Liver (tissue), 9 donors: ENCODE results near the gene FEM1B. TPM values are rescaled to one million over a fixed set of nuclear protein-coding genes. Genes with fewer than 3 reads are reported as not detected.

Experiments used
- DNase-seq: peaks from one replicate; pipeline ENCODE4 v3.0.0-alpha.2; 2017; ENCODE audit warnings: low spot score
- H3K27ac ChIP-seq, 2 donors: one replicate each; pipeline ENCODE4 v1.7.0; 2013; ENCODE audit warnings: inconsistent platforms in 2 of 2, low read length in 2 of 2, control low read depth in 1 of 2, low read depth in 1 of 2, mild to moderate bottlenecking in 1 of 2
- H3K27me3 ChIP-seq, 4 donors: one replicate each; pipeline versions ENCODE4 v1.6.1 to v1.7.0; 2013; ENCODE audit warnings: low read length in 3 of 4, inconsistent platforms in 1 of 4, mild to moderate bottlenecking in 1 of 4, moderate library complexity in 1 of 4; ENCODE audit not compliant: control insufficient read depth in 4 of 4, insufficient read depth in 4 of 4
- H3K36me3 ChIP-seq, 4 donors: one replicate each; pipeline versions ENCODE4 v1.6.1 to v1.7.0; 2013; ENCODE audit warnings: low read length in 3 of 4, mild to moderate bottlenecking in 3 of 4, low read depth in 1 of 4, moderate library complexity in 1 of 4; ENCODE audit not compliant: control insufficient read depth in 4 of 4, insufficient read depth in 3 of 4
- H3K4me1 ChIP-seq, 4 donors: one replicate each; pipeline versions ENCODE4 v1.6.1 to v1.7.0; 2013; ENCODE audit warnings: low read length in 3 of 4, mild to moderate bottlenecking in 3 of 4, moderate library complexity in 1 of 4; ENCODE audit not compliant: control insufficient read depth in 4 of 4, insufficient read depth in 4 of 4
- H3K4me3 ChIP-seq, 3 donors: one replicate each; pipeline versions ENCODE4 v1.6.1 to v1.7.0; 2013; ENCODE audit warnings: low read length in 3 of 3, control low read depth in 1 of 3, low read depth in 1 of 3, mild to moderate bottlenecking in 1 of 3
- H3K9ac ChIP-seq, 2 donors: one replicate each; pipeline ENCODE4 v1.7.0; 2013; ENCODE audit warnings: low read length in 2 of 2, mild to moderate bottlenecking in 2 of 2, moderate library complexity in 2 of 2, control low read depth in 1 of 2, low read depth in 1 of 2
- H3K9me3 ChIP-seq, 4 donors: one replicate each; pipeline versions ENCODE4 v1.6.1 to v1.7.0; 2013; ENCODE audit warnings: low read length in 3 of 4; ENCODE audit not compliant: control insufficient read depth in 4 of 4
- EGR1 ChIP-seq, 2 donors: IDR thresholded peaks; 2 replicates each; pipeline ENCODE4 v1.6.1; 2016 to 2018; ENCODE audit warnings: antibody characterized with exemption in 2 of 2, low read depth in 2 of 2
- FOXA1 ChIP-seq: IDR thresholded peaks from 2 replicates; pipeline ENCODE4 v1.6.1; 2016; ENCODE audit warnings: antibody characterized with exemption
- FOXA2 ChIP-seq: IDR thresholded peaks from 2 replicates; pipeline ENCODE4 v1.6.1; 2016; ENCODE audit warnings: antibody characterized with exemption
- HNF4A ChIP-seq, 2 donors: conservative IDR thresholded peaks; 2 replicates each; pipeline ENCODE4 v1.6.1; 2016; ENCODE audit warnings: antibody characterized with exemption in 2 of 2, mild to moderate bottlenecking in 2 of 2
- HNF4G ChIP-seq: IDR thresholded peaks from 2 replicates; pipeline ENCODE4 v1.6.1; 2016; ENCODE audit warnings: antibody characterized with exemption
- NR2F2 ChIP-seq: IDR thresholded peaks from 2 replicates; pipeline ENCODE4 v1.6.1; 2016; ENCODE audit warnings: antibody characterized with exemption
- RAD21 ChIP-seq, 2 donors: IDR thresholded peaks; 2 replicates each; pipeline ENCODE4 v1.6.1; 2016; ENCODE audit warnings: antibody characterized with exemption in 2 of 2, mild to moderate bottlenecking in 2 of 2
- RXRA ChIP-seq, 2 donors: IDR thresholded peaks; 2 replicates each; pipeline ENCODE4 v1.6.1; 2017 to 2018; ENCODE audit warnings: antibody characterized with exemption in 2 of 2, mild to moderate bottlenecking in 1 of 2
- SP1 ChIP-seq: IDR thresholded peaks from 2 replicates; pipeline ENCODE4 v1.6.1; 2018; ENCODE audit warnings: antibody characterized with exemption, mild to moderate bottlenecking
- TAF1 ChIP-seq: conservative IDR thresholded peaks from 2 replicates; pipeline ENCODE4 v1.6.1; 2016; ENCODE audit warnings: antibody characterized with exemption, mild to moderate bottlenecking
- YY1 ChIP-seq: IDR thresholded peaks from 2 replicates; pipeline ENCODE4 v1.6.1; 2016; ENCODE audit warnings: antibody characterized with exemption, mild to moderate bottlenecking
- WGBS: extraction: QIAGEN DNeasy Blood & Tissue Kit; methylation state at CpG from one replicate; pipeline ENCODE4 v1.1.7; 2013; 5-methylcytosine and 5-hydroxymethylcytosine counted together
- polyA plus RNA-seq, 2 donors: library from polyadenylated mRNA; stranded (reverse) in 1 of 2; unstranded in 1 of 2; fragments of 200-250 nt in 1 of 2; fragments of >200 nt in 1 of 2; fragmentation: Nextera tagmentation in 1 of 2; extraction: Ambion mirVana in 1 of 2; gene quantifications; one replicate each; pipeline versions ENCODE4 v1.2.1 to v1.2.3, GENCODE V29; 2013 to 2015
- total RNA-seq, 2 donors: library from RNA; depleted of rRNA; stranded (reverse); fragments of >200 nt; gene quantifications; one replicate each; pipeline ENCODE4 v1.2.3, GENCODE V29; 2014
- TF ChIP-seq, protein P1 (sequence below): IDR thresholded peaks from 2 replicates; pipeline ENCODE4 v1.6.1; 2016; ENCODE audit warnings: antibody characterized with exemption
- TF ChIP-seq, protein P2 (sequence below): fragments of 150-350 bp; IDR thresholded peaks from 2 replicates; pipeline ENCODE4 v1.5.1; 2017; ENCODE audit warnings: improper control_type of control experiment, low read depth, low read length; ENCODE audit not compliant: missing input control
- TF ChIP-seq, protein P3 (sequence below): IDR thresholded peaks from 2 replicates; pipeline ENCODE4 v1.6.1; 2016; ENCODE audit warnings: antibody characterized with exemption
- TF ChIP-seq, protein P4 (sequence below): IDR thresholded peaks from 2 replicates; pipeline ENCODE4 v1.6.1; 2016; ENCODE audit warnings: antibody characterized with exemption, mild to moderate bottlenecking
- donor health status: healthy.
- donor health status: healthy.
- donor health status: healthy.
- donor health status: healthy.
- donor health status: healthy.

Gene FEM1B
- total and polyA plus RNA-seq, 4 donors, result 6.2 to 39.5 (median 17.8) TPM

DNA sequence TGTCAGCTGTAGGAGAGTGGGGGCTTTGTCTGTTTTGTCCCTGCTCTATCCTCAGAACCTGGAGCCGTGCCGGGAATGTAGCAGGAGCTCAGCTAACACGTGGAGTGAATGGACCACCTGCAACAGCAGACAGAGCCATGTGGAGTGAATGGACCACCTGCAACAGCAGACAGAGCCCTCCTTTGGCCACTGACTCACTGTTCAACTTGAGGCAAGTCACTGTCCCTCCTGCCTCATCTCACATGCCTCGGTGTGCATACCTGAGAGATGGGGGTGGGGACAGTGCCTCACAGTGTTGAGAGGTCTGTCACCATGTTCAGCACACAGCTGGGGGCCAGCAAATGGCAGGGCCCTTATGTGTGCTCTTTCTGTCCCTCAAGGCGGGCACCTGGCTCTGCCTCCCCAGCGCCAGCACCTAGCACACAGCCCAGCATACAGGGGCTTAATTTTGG lies 27.9 kb downstream of the FEM1B start:
- peaks cover 4 to 17% (median 13%) of the 10 kb centered on the region in 4 donors for H3K4me1 ChIP-seq
- no peaks in the 10 kb centered on the region for H3K9me3 ChIP-seq
- 72% methylated on average over 6 of the region's 6 CpGs for WGBS
- TF ChIP-seq NR2F2, result no peak
- no peak for TF ChIP-seq YY1
- TF ChIP-seq FOXA2, result no peak
- TF ChIP-seq, protein P1, sequence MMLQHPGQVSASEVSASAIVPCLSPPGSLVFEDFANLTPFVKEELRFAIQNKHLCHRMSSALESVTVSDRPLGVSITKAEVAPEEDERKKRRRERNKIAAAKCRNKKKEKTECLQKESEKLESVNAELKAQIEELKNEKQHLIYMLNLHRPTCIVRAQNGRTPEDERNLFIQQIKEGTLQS, result no peak
- no peak for TF ChIP-seq FOXA1
- no peak for TF ChIP-seq RAD21 (IDR thresholded peaks at IDR 0.05)
- no peak for TF ChIP-seq HNF4A (conservative IDR thresholded peaks at IDR 0.05)
- TF ChIP-seq, protein P2, sequence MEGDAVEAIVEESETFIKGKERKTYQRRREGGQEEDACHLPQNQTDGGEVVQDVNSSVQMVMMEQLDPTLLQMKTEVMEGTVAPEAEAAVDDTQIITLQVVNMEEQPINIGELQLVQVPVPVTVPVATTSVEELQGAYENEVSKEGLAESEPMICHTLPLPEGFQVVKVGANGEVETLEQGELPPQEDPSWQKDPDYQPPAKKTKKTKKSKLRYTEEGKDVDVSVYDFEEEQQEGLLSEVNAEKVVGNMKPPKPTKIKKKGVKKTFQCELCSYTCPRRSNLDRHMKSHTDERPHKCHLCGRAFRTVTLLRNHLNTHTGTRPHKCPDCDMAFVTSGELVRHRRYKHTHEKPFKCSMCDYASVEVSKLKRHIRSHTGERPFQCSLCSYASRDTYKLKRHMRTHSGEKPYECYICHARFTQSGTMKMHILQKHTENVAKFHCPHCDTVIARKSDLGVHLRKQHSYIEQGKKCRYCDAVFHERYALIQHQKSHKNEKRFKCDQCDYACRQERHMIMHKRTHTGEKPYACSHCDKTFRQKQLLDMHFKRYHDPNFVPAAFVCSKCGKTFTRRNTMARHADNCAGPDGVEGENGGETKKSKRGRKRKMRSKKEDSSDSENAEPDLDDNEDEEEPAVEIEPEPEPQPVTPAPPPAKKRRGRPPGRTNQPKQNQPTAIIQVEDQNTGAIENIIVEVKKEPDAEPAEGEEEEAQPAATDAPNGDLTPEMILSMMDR, result no peak
- no peak for TF ChIP-seq RXRA (IDR thresholded peaks at IDR 0.05)
- TF ChIP-seq SP1, result no peak
- no peak for TF ChIP-seq EGR1 (IDR thresholded peaks at IDR 0.05; ENCODE audit: low read depth in 2 of 2)
- TF ChIP-seq TAF1, result no peak
- TF ChIP-seq, protein P3, sequence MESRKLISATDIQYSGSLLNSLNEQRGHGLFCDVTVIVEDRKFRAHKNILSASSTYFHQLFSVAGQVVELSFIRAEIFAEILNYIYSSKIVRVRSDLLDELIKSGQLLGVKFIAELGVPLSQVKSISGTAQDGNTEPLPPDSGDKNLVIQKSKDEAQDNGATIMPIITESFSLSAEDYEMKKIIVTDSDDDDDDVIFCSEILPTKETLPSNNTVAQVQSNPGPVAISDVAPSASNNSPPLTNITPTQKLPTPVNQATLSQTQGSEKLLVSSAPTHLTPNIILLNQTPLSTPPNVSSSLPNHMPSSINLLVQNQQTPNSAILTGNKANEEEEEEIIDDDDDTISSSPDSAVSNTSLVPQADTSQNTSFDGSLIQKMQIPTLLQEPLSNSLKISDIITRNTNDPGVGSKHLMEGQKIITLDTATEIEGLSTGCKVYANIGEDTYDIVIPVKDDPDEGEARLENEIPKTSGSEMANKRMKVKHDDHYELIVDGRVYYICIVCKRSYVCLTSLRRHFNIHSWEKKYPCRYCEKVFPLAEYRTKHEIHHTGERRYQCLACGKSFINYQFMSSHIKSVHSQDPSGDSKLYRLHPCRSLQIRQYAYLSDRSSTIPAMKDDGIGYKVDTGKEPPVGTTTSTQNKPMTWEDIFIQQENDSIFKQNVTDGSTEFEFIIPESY, result no peak
- TF ChIP-seq, protein P4, sequence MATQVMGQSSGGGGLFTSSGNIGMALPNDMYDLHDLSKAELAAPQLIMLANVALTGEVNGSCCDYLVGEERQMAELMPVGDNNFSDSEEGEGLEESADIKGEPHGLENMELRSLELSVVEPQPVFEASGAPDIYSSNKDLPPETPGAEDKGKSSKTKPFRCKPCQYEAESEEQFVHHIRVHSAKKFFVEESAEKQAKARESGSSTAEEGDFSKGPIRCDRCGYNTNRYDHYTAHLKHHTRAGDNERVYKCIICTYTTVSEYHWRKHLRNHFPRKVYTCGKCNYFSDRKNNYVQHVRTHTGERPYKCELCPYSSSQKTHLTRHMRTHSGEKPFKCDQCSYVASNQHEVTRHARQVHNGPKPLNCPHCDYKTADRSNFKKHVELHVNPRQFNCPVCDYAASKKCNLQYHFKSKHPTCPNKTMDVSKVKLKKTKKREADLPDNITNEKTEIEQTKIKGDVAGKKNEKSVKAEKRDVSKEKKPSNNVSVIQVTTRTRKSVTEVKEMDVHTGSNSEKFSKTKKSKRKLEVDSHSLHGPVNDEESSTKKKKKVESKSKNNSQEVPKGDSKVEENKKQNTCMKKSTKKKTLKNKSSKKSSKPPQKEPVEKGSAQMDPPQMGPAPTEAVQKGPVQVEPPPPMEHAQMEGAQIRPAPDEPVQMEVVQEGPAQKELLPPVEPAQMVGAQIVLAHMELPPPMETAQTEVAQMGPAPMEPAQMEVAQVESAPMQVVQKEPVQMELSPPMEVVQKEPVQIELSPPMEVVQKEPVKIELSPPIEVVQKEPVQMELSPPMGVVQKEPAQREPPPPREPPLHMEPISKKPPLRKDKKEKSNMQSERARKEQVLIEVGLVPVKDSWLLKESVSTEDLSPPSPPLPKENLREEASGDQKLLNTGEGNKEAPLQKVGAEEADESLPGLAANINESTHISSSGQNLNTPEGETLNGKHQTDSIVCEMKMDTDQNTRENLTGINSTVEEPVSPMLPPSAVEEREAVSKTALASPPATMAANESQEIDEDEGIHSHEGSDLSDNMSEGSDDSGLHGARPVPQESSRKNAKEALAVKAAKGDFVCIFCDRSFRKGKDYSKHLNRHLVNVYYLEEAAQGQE, result no peak
- no peaks in the 10 kb centered on the region for H3K27me3 ChIP-seq
- no peak overlapping the region for H3K27ac ChIP-seq
- no peaks in the 10 kb centered on the region for H3K36me3 ChIP-seq
- DNase-seq, result peak; percentile 28
- no peak overlapping the region for H3K4me3 ChIP-seq
- no peak overlapping the region for H3K9ac ChIP-seq

DNA sequence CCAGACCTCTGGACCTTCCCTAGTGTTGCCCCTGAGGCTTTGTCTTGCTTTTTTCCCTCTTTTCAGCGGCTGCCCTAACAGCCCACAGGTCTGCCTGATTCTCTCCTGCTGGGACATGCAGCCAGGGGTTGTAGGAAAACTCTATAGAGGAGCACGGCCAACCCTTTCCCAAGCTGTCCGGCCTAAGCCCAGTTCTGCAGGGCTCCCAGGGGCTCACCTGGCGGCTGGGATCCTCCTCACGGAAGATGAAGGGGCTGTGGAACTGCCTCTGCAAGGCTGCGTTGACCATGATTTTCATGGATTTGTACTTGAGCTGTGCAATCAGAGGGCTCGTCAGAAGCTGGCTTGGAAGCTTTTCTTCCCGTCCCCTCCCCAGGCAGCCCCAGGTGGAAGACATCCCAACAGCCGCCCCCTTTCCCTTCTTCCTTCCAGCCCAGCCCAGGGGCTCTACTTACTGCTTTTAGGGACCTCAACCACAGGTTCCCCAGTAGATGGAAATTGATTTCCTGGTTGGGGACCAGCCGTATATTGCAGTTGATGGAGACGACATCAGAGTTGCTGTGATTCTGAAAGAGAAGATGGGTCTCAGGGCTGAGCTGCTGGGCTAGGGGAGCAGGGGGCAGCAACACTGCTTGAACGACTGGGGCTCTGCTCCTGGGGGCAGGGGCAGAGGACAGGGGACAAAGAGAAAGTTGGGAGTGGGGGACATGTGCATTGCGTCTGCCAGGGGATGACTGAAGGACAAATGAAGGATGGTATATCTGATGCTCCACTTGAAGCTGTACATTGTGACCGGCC lies 29.8 kb downstream of the FEM1B start:
- Histone ChIP-seq H3K4me3 (no peak overlapping the region), H3K36me3 (no peaks in the 10 kb centered on the region), H3K27ac (no peak overlapping the region), H3K9me3 (no peaks in the 10 kb centered on the region), H3K27me3 (no peaks in the 10 kb centered on the region), H3K9ac (no peak overlapping the region), H3K4me1 (peaks cover 4 to 11% (median 6%) of the 10 kb centered on the region in 4 donors)
- no peak for TF ChIP-seq HNF4G
- TF ChIP-seq RAD21 (IDR thresholded peaks at IDR 0.05), result no peak
- TF ChIP-seq EGR1 (IDR thresholded peaks at IDR 0.05; ENCODE audit: low read depth in 2 of 2), result no peak
- no peak for TF ChIP-seq NR2F2
- TF ChIP-seq, protein P4, result no peak
- WGBS, result 81% methylated on average over 14 of the region's 14 CpGs
- peak; percentile 27 for DNase-seq
